Right cardiac atrium (tissue), 5 donors: ENCODE results near the gene PCDHB14. TPM values are rescaled to one million over a fixed set of nuclear protein-coding genes. Genes with fewer than 3 reads are reported as not detected.
A peak's percentile ranks its signal among the peaks of the same experiment; 100 is the strongest.
"Not testable (repeated sequence)": the region's sequence is repeated elsewhere in the genome, so short reads cannot be mapped to it uniquely, and the experiment has no call there.

Experiments
- ATAC-seq, 2 donors: fragments of 200-7000 bp; cut with Tn5 transposase; one replicate each; pipeline versions ENCODE4 v1.8.0 to v1.9.1; 2020; ENCODE audit warnings: moderate library complexity in 2 of 2, mild to moderate bottlenecking in 1 of 2
- DNase-seq, 3 donors: peaks; one replicate each; pipeline ENCODE4 v3.0.0-alpha.2; 2020
- H3K27ac ChIP-seq: one replicate; pipeline ENCODE4 v1.5.1; 2013; ENCODE audit warnings: mild to moderate bottlenecking, low read length, control low read depth, moderate library complexity
- H3K27me3 ChIP-seq: one replicate; pipeline ENCODE4 v1.6.1; 2013; ENCODE audit not compliant: control insufficient read depth, insufficient read depth
- H3K4me1 ChIP-seq: one replicate; pipeline ENCODE4 v1.6.1; 2013; ENCODE audit warnings: low read length; ENCODE audit not compliant: control insufficient read depth, insufficient read depth
- H3K4me3 ChIP-seq: one replicate; pipeline ENCODE4 v1.5.1; 2013; ENCODE audit warnings: low read length, control low read depth
- H3K9me3 ChIP-seq: one replicate; pipeline ENCODE4 v1.6.1; 2013; ENCODE audit warnings: low read length; ENCODE audit not compliant: control insufficient read depth
- WGBS: extraction: QIAGEN DNeasy Blood & Tissue Kit; methylation state at CpG from one replicate; pipeline ENCODE4 v1.1.7; 2013; 5-methylcytosine and 5-hydroxymethylcytosine counted together
- intact Hi-C, 4 donors: fragments of 100-400 bp; cut with DNase I; formaldehyde crosslinking; loops; one replicate each; pipeline versions ENCODE4 v1.11.0 to v1.14.0; 2022 to 2023
- long read RNA-seq, 4 donors: library from polyadenylated mRNA; unstranded; transcript quantifications; one replicate each; pipeline ENCODE4 v2.0.0, GENCODE V29; 2020 to 2021
- polyA plus RNA-seq: library from polyadenylated mRNA; stranded (reverse); fragments of 200-250 nt; gene quantifications from one replicate; pipeline ENCODE4 v1.2.3, GENCODE V29; 2013
- total RNA-seq, 4 donors: library from RNA; stranded (reverse); fragmentation: NEBNext Ultra II Directional; extraction: Animal tissue kit (Norgen Biotek cat#: 25700); gene quantifications; one replicate each; pipeline ENCODE4 v1.2.1, GENCODE V29; 2021
- donor health status: healthy with polysubstance abuse.
- donor health status: DM: no; HTN: yes; CAD: no.
- donor health status: DM: no; HTN: no; CAD: no.
- donor health status: DM: no; HTN: yes; CAD: no; lungs with severe emphysema.
- donor health status: DM: yes; HTN: yes; CAD: no.

The PCDHB14 gene
- total RNA-seq = 1 to 10 TPM; 4.3 to 5.9 (median 5.3) TPM
- 2.3 TPM for polyA plus RNA-seq
- long read RNA-seq, donor 1, full-length matches to known transcripts = 4 of 4 reads
- long read RNA-seq, donor 1, partial matches to known transcripts = 0 of 4 reads
- long read RNA-seq, donor 1, other reads (novel, unspliced or antisense) = 0 of 4 reads
- long read RNA-seq, donor 2, full-length matches to known transcripts = 2 of 2 reads
- long read RNA-seq, donor 2, partial matches to known transcripts = 0 of 2 reads
- long read RNA-seq, donor 2, other reads (novel, unspliced or antisense) = 0 of 2 reads
- long read RNA-seq, donor 3, full-length matches to known transcripts = 6 of 6 reads
- long read RNA-seq, donor 3, partial matches to known transcripts = 0 of 6 reads
- long read RNA-seq, donor 3, other reads (novel, unspliced or antisense) = 0 of 6 reads
- long read RNA-seq, donor 4, full-length matches to known transcripts = 1 of 1 reads
- long read RNA-seq, donor 4, partial matches to known transcripts = 0 of 1 reads
- long read RNA-seq, donor 4, other reads (novel, unspliced or antisense) = 0 of 1 reads

- 22% methylated on average over 15 of the region's 15 CpGs for WGBS
- DNase-seq (no peak), ATAC-seq (no peak)
- intact Hi-C loops = no loop called here
- H3K27ac ChIP-seq = no peak within 1 kb of the TSS
- H3K9me3 ChIP-seq = peaks cover 10% of the 10 kb centered on the region
- H3K27me3 ChIP-seq = no peaks in the 10 kb centered on the region
- H3K4me3 ChIP-seq = peak within 1 kb of the TSS; percentile 43
- no peaks in the 10 kb centered on the region for H3K4me1 ChIP-seq
Measured at GRCh38 chr5:141223112-141223783, at the start of gene PCDHB14. Gene PCDHB14, plus strand, starts transcription at chr5:141223343. Its CDS starts 163 bp downstream, at chr5:141223506.

DNA sequence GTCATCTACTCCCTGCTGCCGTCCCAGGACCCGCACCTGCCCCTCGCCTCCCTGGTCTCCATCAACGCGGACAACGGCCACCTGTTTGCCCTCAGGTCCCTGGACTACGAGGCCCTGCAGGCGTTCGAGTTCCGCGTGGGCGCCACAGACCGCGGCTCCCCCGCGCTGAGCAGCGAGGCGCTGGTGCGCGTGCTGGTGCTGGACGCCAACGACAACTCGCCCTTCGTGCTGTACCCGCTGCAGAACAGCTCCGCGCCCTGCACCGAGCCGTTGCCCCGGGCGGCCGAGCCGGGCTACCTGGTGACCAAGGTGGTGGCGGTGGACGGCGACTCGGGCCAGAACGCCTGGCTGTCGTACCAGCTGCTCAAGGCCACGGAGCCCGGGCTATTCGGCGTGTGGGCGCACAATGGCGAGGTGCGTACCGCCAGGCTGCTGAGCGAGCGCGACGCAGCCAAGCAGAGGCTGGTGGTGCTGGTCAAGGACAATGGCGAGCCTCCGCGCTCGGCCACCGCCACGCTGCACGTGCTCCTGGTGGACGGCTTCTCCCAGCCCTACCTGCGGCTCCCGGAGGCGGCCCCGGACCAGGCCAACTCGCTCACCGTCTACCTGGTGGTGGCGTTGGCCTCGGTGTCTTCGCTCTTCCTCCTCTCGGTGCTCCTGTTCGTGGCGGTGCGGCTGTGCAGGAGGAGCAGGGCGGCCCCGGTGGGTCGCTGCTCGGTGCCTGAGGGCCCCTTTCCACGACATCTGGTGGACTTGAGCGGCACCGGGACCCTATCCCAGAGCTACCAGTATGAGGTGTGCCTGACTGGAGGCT is 48.6 kb upstream of the PCDHB14 start:
- not testable (repeated sequence) for H3K27ac ChIP-seq, H3K4me1 ChIP-seq, H3K9me3 ChIP-seq, ATAC-seq, H3K27me3 ChIP-seq, H3K4me3 ChIP-seq
- 41% methylated on average over 79 of the region's 79 CpGs for WGBS
- peak in 1 of 3 donors; percentile 32 for DNase-seq
- intact Hi-C loops = loop anchor here in 1 of 4 donors (10.0 kb wide), 1 partner anchor 390 kb away; no protein-coding TSS in a partner anchor

GRCh38 chr5:141175933-141176332 is 47.2 kb upstream of the PCDHB14 start:
- H3K4me1 ChIP-seq = no peaks in the 10 kb centered on the region
- WGBS = 59% methylated on average over 1 of the region's 1 CpG
- no peak overlapping the region for H3K27ac ChIP-seq
- no peaks in the 10 kb centered on the region for H3K27me3 ChIP-seq
- H3K9me3 ChIP-seq = peaks cover 9% of the 10 kb centered on the region
- intact Hi-C loops = loop anchor here in 1 of 4 donors (10.0 kb wide), 1 partner anchor 389 kb away; no protein-coding TSS in a partner anchor
- no peak overlapping the region for H3K4me3 ChIP-seq
- DNase-seq = no peak
- ATAC-seq = no peak

GRCh38 chr5:141177577-141178191 is 45.5 kb upstream of the PCDHB14 start, which contains the start of gene PCDHB8:
Gene PCDHB8, plus strand, starts transcription at chr5:141177790. Its CDS starts 245 bp downstream, at chr5:141178035.
- H3K9me3 ChIP-seq = peaks cover 11% of the 10 kb centered on the region
- not testable (repeated sequence) for H3K4me1 ChIP-seq, H3K4me3 ChIP-seq, DNase-seq, H3K27me3 ChIP-seq, H3K27ac ChIP-seq
- intact Hi-C loops = loop anchor here in 1 of 4 donors (10.0 kb wide), 1 partner anchor 387 kb away; no protein-coding TSS in a partner anchor
- ATAC-seq = peak in 1 of 2 donors; percentile 47
- 24% methylated on average over 14 of the region's 18 CpGs for WGBS

GRCh38 chr5:141179371-141179770 is 43.8 kb upstream of the PCDHB14 start:
- not testable (repeated sequence) for H3K27ac ChIP-seq, H3K9me3 ChIP-seq, H3K27me3 ChIP-seq, H3K4me1 ChIP-seq, H3K4me3 ChIP-seq, ATAC-seq
- 35% methylated on average over 35 of the region's 39 CpGs for WGBS
- DNase-seq = peak in 1 of 3 donors; percentile 48
- intact Hi-C loops = loop anchor here in 1 of 4 donors (10.0 kb wide), 1 partner anchor 385 kb away; no protein-coding TSS in a partner anchor

DNA sequence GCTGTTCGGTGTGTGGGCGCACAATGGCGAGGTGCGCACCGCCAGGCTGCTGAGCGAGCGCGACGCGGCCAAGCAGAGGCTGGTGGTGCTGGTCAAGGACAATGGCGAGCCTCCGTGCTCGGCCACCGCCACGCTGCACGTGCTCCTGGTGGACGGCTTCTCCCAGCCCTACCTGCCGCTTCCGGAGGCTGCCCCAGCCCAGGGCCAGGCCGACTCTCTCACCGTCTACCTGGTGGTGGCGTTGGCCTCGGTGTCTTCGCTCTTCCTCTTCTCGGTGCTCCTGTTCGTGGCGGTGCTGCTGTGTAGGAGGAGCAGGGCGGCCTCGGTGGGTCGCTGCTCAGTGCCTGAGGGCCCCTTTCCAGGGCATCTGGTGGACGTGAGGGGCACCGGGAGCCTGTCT is 43.3 kb upstream of the PCDHB14 start:
- 28% methylated on average over 30 of the region's 32 CpGs for WGBS
- peaks cover 11% of the 10 kb centered on the region for H3K9me3 ChIP-seq
- not testable (repeated sequence) for ATAC-seq

GRCh38 chr5:141180313-141180712 is 42.8 kb upstream of the PCDHB14 start:
- intact Hi-C loops = no loop called here
- Histone ChIP-seq H3K27ac (no peak overlapping the region), H3K27me3 (no peaks in the 10 kb centered on the region), H3K4me3 (no peak overlapping the region), H3K9me3 (peaks cover 11% of the 10 kb centered on the region), H3K4me1 (no peaks in the 10 kb centered on the region)
- WGBS = 40% methylated on average over 1 of the region's 1 CpG
- no peak for ATAC-seq
- no peak for DNase-seq

More for the DNA sequence above, 43.3 kb upstream of the PCDHB14 start:
- not testable (repeated sequence) for H3K4me1 ChIP-seq, H3K27me3 ChIP-seq, H3K27ac ChIP-seq, H3K4me3 ChIP-seq, DNase-seq
- intact Hi-C loops = loop anchor here in 1 of 4 donors (10.0 kb wide), 1 partner anchor 385 kb away; no protein-coding TSS in a partner anchor

GRCh38 chr5:141182248-141182647 is 40.9 kb upstream of the PCDHB14 start, which contains the start of gene PCDHB16:
Gene PCDHB16, plus strand, starts transcription at chr5:141182387. Its CDS starts 173 bp downstream, at chr5:141182560.
- no peak within 1 kb of the TSS for H3K27ac ChIP-seq
- intact Hi-C loops = no loop called here
- peak within 1 kb of the TSS; percentile 43 for H3K4me3 ChIP-seq
- ATAC-seq = no peak
- peaks cover 15% of the 10 kb centered on the region for H3K9me3 ChIP-seq
- no peaks in the 10 kb centered on the region for H3K4me1 ChIP-seq
- DNase-seq = peak in 2 of 3 donors; percentile 60 to 66
- H3K27me3 ChIP-seq = no peaks in the 10 kb centered on the region
- 12% methylated on average over 13 of the region's 13 CpGs for WGBS

- 34% methylated on average over 43 of the region's 69 CpGs for WGBS
- DNase-seq, H3K27ac ChIP-seq, ATAC-seq, intact Hi-C loops, H3K4me3 ChIP-seq, H3K27me3 ChIP-seq, H3K4me1 ChIP-seq: not testable (repeated sequence)
- peaks cover 17% of the 10 kb centered on the region for H3K9me3 ChIP-seq
Measured at GRCh38 chr5:141184117-141184855, 38.9 kb upstream of the PCDHB14 start.
